ENCODE results near the gene RPL41.

GRCh38 chr12:56103823-56104108 is 12.7 kb upstream of the RPL41 start:
- TF ChIP-seq POLR2A (IDR thresholded peaks at IDR 0.05; ENCODE audit: low read depth, low read length) (no peak), POLR2AphosphoS5 (IDR thresholded peaks at IDR 0.05; ENCODE audit: low read depth, low read length) (no peak), TAF1 (IDR thresholded peaks at IDR 0.05; ENCODE audit: borderline replicate concordance, low read depth, low read length) (no peak)
